ENCODE data around the gene RERE. TPM values are rescaled to one million over a fixed set of nuclear protein-coding genes. Genes with fewer than 3 reads are reported as not detected.

Gene RERE
- total and polyA plus RNA-seq, 11 donors = 53.5 to 236 (median 121) TPM

DNA sequence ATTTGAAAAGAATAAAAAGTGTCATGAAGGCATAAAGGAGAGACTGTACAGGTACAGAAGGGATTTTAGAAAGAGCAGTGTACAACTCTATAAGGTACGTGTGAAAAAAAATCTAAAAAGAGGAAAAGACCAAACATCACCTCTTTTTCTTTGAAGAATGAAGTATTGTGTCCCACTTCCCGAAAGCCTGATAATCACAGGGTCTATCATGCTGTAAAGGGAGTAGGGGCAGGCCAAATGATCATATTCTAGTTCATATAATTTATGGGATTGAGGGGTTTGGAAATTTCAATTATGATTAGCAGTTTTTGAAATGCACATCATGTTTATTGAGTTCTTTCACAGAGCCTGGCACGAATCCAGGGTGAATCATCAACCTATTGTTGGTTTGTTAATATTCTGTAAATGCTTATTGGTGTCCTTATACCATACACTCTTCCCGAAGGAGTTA lies 910 bp upstream of the RERE start:
- DNase-seq (peak in 4 of 5 donors; percentile 33 to 66 (median 40)), ATAC-seq (no peak)
- intact Hi-C loops (cut with DNase I) = loop anchor here in 3 of 10 donors (2.0 to 5.0 kb wide), 2 partner anchors 30 to 39 kb away; no protein-coding TSS in a partner anchor
- Histone ChIP-seq H3K27me3 (no peaks in the 10 kb centered on the region), H3K4me3 (peak overlapping the region; percentile 49 to 90 (median 78)), H3K9me3 (no peaks in the 10 kb centered on the region), H3K36me3 (no peaks in the 10 kb centered on the region), H3K4me1 (peaks cover 0 to 59% (median 37%) of the 10 kb centered on the region in 12 donors), H3K27ac (peak overlapping the region; percentile 85 to 96 (median 94))
- WGBS, 4 donors = 10 to 19% (median 12%) methylated on average over 4 of the region's 4 CpGs
- TF ChIP-seq POLR2A (IDR thresholded peaks at IDR 0.05) = no peak
- TF ChIP-seq, protein P1, sequence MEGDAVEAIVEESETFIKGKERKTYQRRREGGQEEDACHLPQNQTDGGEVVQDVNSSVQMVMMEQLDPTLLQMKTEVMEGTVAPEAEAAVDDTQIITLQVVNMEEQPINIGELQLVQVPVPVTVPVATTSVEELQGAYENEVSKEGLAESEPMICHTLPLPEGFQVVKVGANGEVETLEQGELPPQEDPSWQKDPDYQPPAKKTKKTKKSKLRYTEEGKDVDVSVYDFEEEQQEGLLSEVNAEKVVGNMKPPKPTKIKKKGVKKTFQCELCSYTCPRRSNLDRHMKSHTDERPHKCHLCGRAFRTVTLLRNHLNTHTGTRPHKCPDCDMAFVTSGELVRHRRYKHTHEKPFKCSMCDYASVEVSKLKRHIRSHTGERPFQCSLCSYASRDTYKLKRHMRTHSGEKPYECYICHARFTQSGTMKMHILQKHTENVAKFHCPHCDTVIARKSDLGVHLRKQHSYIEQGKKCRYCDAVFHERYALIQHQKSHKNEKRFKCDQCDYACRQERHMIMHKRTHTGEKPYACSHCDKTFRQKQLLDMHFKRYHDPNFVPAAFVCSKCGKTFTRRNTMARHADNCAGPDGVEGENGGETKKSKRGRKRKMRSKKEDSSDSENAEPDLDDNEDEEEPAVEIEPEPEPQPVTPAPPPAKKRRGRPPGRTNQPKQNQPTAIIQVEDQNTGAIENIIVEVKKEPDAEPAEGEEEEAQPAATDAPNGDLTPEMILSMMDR (IDR thresholded peaks at IDR 0.05) = no peak

DNA sequence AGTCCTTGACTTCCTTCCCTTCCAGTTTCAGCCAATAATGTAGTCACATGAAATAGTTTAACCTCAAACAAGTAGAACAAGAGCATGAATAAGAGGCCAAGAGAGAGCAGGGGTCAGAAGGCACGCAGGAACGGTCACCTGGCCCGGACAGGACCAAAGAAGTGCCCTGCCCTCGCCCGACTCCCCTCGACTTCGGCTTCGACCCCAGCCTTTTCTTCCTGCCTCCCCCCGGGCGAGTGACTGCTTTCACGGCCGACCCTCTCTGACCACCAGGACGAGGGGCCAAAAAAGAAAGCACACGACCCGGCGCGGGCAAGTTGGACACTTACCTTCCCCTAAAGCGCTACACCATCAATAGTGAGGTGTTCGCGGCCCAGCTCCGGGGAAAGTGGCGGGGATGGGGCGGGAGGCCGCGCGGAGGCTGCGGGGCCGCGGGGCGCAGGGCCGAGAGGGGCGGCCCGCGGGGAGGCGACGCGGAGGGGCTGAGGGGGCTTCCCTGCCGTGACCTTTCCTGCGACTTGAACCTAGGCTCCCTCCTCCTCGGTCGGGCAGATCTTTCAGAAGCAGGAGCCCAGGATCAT lies 519 bp downstream of the RERE start:
- peak overlapping the region; percentile 49 to 90 (median 78) for H3K4me3 ChIP-seq
- intact Hi-C loops (cut with DNase I) = loop anchor here in 2 of 10 donors (5.0 kb wide), 1 partner anchor 40 kb away; no protein-coding TSS in a partner anchor
- 0 to 1% (median 0%) methylated on average over 25 to 41 of the region's 41 CpGs for WGBS, 4 donors
- ATAC-seq = peak in 3 of 4 donors; percentile 14 to 37 (median 34)
- H3K27ac ChIP-seq = peak overlapping the region; percentile 85 to 96 (median 94)
- no peaks in the 10 kb centered on the region for H3K36me3 ChIP-seq
- peaks cover 0 to 57% (median 30%) of the 10 kb centered on the region in 12 donors for H3K4me1 ChIP-seq
- H3K9me3 ChIP-seq = no peaks in the 10 kb centered on the region
- TF ChIP-seq POLR2A (IDR thresholded peaks at IDR 0.05) = no peak
- TF ChIP-seq, protein P1 (IDR thresholded peaks at IDR 0.05) = no peak
- H3K27me3 ChIP-seq = no peaks in the 10 kb centered on the region
- peak; percentile 15 to 58 (median 38) for DNase-seq

GRCh38 chr1:8816264-8816663 lies 1.2 kb downstream of the RERE start:
- intact Hi-C loops (cut with DNase I) = loop anchor here in 2 of 10 donors (5.0 kb wide), 1 partner anchor 41 kb away; no protein-coding TSS in a partner anchor
- TF ChIP-seq, protein P1 (IDR thresholded peaks at IDR 0.05) = no peak
- TF ChIP-seq POLR2A (IDR thresholded peaks at IDR 0.05) = no peak
- no peaks in the 10 kb centered on the region for H3K27me3 ChIP-seq
- ATAC-seq (no peak), DNase-seq (no peak)
- 2 to 3% (median 3%) methylated on average over 3 of the region's 3 CpGs for WGBS, 4 donors
- peak overlapping the region; percentile 49 to 90 (median 78) for H3K4me3 ChIP-seq
- peaks cover 0 to 53% (median 32%) of the 10 kb centered on the region in 12 donors for H3K4me1 ChIP-seq
- peak overlapping the region in 11 of 12 donors; percentile 91 to 96 (median 95) for H3K27ac ChIP-seq
- no peaks in the 10 kb centered on the region for H3K36me3 ChIP-seq
- H3K9me3 ChIP-seq = no peaks in the 10 kb centered on the region

DNA sequence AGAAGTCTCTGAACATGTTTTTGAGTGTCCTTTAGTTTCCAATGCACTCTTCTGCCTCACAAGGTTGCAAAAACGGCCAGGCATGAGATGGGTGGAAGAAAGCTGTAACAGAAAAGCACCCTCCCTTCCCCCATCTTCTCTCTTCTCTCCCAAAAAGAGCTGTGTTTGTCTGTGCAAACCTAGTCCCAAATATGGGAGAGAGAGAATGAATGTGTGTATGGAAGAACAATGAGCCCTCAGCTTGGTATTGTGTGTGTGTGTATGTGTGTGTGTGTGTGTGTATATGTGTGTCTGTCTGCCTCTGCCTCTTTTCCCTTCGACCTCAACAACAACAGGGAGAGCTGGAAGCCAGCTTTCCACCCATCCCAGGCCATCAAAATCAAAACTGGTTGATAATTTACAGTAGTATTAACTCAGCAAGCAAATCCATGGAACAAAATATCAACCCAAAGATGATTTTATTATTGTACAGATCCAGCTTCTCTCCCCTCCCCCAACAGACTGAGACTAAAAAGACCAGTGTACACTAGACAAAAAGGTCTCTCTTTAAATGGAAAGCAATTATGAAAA lies 1.8 kb downstream of the RERE start:
- no peak for ATAC-seq
- peak overlapping the region in 11 of 12 donors; percentile 91 to 96 (median 95) for H3K27ac ChIP-seq
- DNase-seq = no peak
- peak overlapping the region in 10 of 12 donors; percentile 69 to 90 (median 78) for H3K4me3 ChIP-seq
- TF ChIP-seq POLR2A (IDR thresholded peaks at IDR 0.05) = no peak
- TF ChIP-seq, protein P1 (IDR thresholded peaks at IDR 0.05) = no peak
- peaks cover 0 to 53% (median 32%) of the 10 kb centered on the region in 12 donors for H3K4me1 ChIP-seq
- H3K27me3 ChIP-seq = no peaks in the 10 kb centered on the region
- no peaks in the 10 kb centered on the region for H3K9me3 ChIP-seq
- intact Hi-C loops (cut with DNase I) = loop anchor here in 2 of 10 donors (5.0 kb wide), 1 partner anchor 42 kb away; no protein-coding TSS in a partner anchor
- H3K36me3 ChIP-seq = no peaks in the 10 kb centered on the region
- WGBS, 4 donors = 1 to 6% (median 4%) methylated on average over 2 of the region's 2 CpGs

All from heart left ventricle (tissue), 16 donors.